ENCODE data around the gene MED25. TPM values are rescaled to one million over a fixed set of nuclear protein-coding genes. Genes with fewer than 3 reads are reported as not detected.

Gene MED25
- polyA plus RNA-seq, 1 of the 3 experiments (the other 2 are of a cell fraction) = 30.2 TPM

GRCh38 chr19:49857061-49857837 is 39.2 kb downstream of the MED25 start:
- Histone ChIP-seq H3K36me3 (replicated peaks in 1 of 2; ENCODE audit: control insufficient read depth in 1 of 2, insufficient read depth in 2 of 2, low read length in 1 of 2) (peaks cover 17 to 49% of the 10 kb centered on the region in 2 experiments), H3K27me3 (ENCODE audit: insufficient read depth) (no peaks in the 10 kb centered on the region), H3K79me2 (ENCODE audit: insufficient read depth) (peaks cover 31% of the 10 kb centered on the region), H3K4me2 (no peak overlapping the region), H3K4me1 (ENCODE audit: control insufficient read depth in 1 of 2, insufficient read depth in 2 of 2, low read depth in 1 of 2, low read length in 1 of 2) (peaks cover 13 to 19% of the 10 kb centered on the region in 2 experiments; a peak in 3 of 4 replicates), H3K4me3 (ENCODE audit: low read depth in 2 of 2, low read length in 1 of 2) (no peak overlapping the region), H3K9me2 (no peaks in the 10 kb centered on the region), H3K9me3 (no peaks in the 10 kb centered on the region), H4K20me1 (ENCODE audit: insufficient read depth) (peaks cover 65% of the 10 kb centered on the region), H3F3A (replicated peaks; ENCODE audit: insufficient read depth) (peaks cover 60% of the 10 kb centered on the region), H3K9ac (no peak overlapping the region), H3K27ac (ENCODE audit: low read depth in 2 of 2, low read length in 1 of 2) (peak overlapping the region in 1 of 2 experiments; percentile 65; a peak in 2 of 4 replicates), H2AFZ (ENCODE audit: low read depth) (no peak overlapping the region)
- ChIA-PET CTCF (no interaction called here), POLR2A (interaction anchor here (1.3 kb wide), 1 partner anchor 12 kb away, joined by 5 read pairs; no protein-coding TSS in a partner anchor)
- 97% methylated on average over 20 of the region's 26 CpGs for whole genome bisulfite sequencing (ENCODE audit: low lambda C conversion rate)
- TF ChIP-seq GABPA (IDR thresholded peaks at IDR 0.05; ENCODE audit: low read depth) = no peak
- TF ChIP-seq ELF1 (IDR thresholded peaks at IDR 0.05) = 0 out of 2 replicates have a peak, but pooled peaks have one; percentile 2
- peak; percentile 40; the same call in 1 of the 2 replicates for TF ChIP-seq ZBTB33 (IDR thresholded peaks at IDR 0.05; ENCODE audit: borderline replicate concordance, low read depth)
- peak; percentile 28 for TF ChIP-seq POLR2AphosphoS5 (IDR thresholded peaks at IDR 0.05; ENCODE audit: low read depth, low read length)
- TF ChIP-seq MAX (IDR thresholded peaks at IDR 0.05; ENCODE audit: low read depth) = no peak
- peak; percentile 18 for TF ChIP-seq PBX3 (IDR thresholded peaks at IDR 0.05)
- TF ChIP-seq JUND (IDR thresholded peaks at IDR 0.05) = no peak
- DNase-seq = peak; percentile 52

GRCh38 chr19:49857838-49858087 is 39.7 kb downstream of the MED25 start:
- H2AFZ ChIP-seq (ENCODE audit: low read depth) = no peak overlapping the region
- H3K27me3 ChIP-seq (ENCODE audit: insufficient read depth) = no peaks in the 10 kb centered on the region
- peaks cover 58% of the 10 kb centered on the region for H3F3A ChIP-seq (replicated peaks; ENCODE audit: insufficient read depth)
- H4K20me1 ChIP-seq (ENCODE audit: insufficient read depth) = peaks cover 62% of the 10 kb centered on the region
- H3K79me2 ChIP-seq (ENCODE audit: insufficient read depth) = peaks cover 27% of the 10 kb centered on the region
- peaks cover 11 to 14% of the 10 kb centered on the region in 2 experiments; a peak in 3 of 4 replicates for H3K4me1 ChIP-seq (ENCODE audit: control insufficient read depth in 1 of 2, insufficient read depth in 2 of 2, low read depth in 1 of 2, low read length in 1 of 2)
- H3K4me3 ChIP-seq (ENCODE audit: low read depth in 2 of 2, low read length in 1 of 2) = no peak overlapping the region
- no peaks in the 10 kb centered on the region for H3K9me3 ChIP-seq
- peaks cover 17 to 51% of the 10 kb centered on the region in 2 experiments for H3K36me3 ChIP-seq (replicated peaks in 1 of 2; ENCODE audit: control insufficient read depth in 1 of 2, insufficient read depth in 2 of 2, low read length in 1 of 2)
- no peak for DNase-seq
- H3K9ac ChIP-seq = no peak overlapping the region
- ChIA-PET CTCF (no interaction called here), POLR2A (interaction anchor here (1.3 kb wide), 1 partner anchor 11 kb away, joined by 5 read pairs; no protein-coding TSS in a partner anchor)
- peak overlapping the region in 1 of 2 experiments; percentile 65; a peak in 2 of 4 replicates for H3K27ac ChIP-seq (ENCODE audit: low read depth in 2 of 2, low read length in 1 of 2)
- H3K9me2 ChIP-seq = no peaks in the 10 kb centered on the region
- WGBS (ENCODE audit: low lambda C conversion rate) = no CpG with 5 or more reads among the region's 5 CpGs
- H3K4me2 ChIP-seq = no peak overlapping the region
- no peak for TF ChIP-seq MAX (IDR thresholded peaks at IDR 0.05; ENCODE audit: low read depth)
- TF ChIP-seq SMC3 (IDR thresholded peaks at IDR 0.05; ENCODE audit: low read depth, low read length) = no peak
- TF ChIP-seq IRF3 (IDR thresholded peaks at IDR 0.05; ENCODE audit: low read depth, low read length) = no peak
- TF ChIP-seq POLR2AphosphoS5 (IDR thresholded peaks at IDR 0.05; ENCODE audit: low read depth, low read length) = no peak
- no peak for TF ChIP-seq EP300 (IDR thresholded peaks at IDR 0.05; ENCODE audit: borderline replicate concordance in 1 of 2, low read depth in 1 of 2, low read length in 1 of 2)
- no peak for TF ChIP-seq RXRA (IDR thresholded peaks at IDR 0.05; ENCODE audit: borderline replicate concordance, low read depth)
- TF ChIP-seq FOXJ3 (CRISPR knock-in tag; IDR thresholded peaks at IDR 0.05) = no peak
- no peak for TF ChIP-seq NRF1 (IDR thresholded peaks at IDR 0.05; ENCODE audit: low read depth, low read length)
- TF ChIP-seq TEAD4 (IDR thresholded peaks at IDR 0.05; ENCODE audit: borderline replicate concordance, insufficient read depth) = no peak
- TF ChIP-seq TCF12 (IDR thresholded peaks at IDR 0.05) = no peak
- TF ChIP-seq CTCF (IDR thresholded peaks at IDR 0.05) = no peak
- no peak for TF ChIP-seq YY1 (IDR thresholded peaks at IDR 0.05; ENCODE audit: low read depth)
- no peak for TF ChIP-seq SIN3A (IDR thresholded peaks at IDR 0.05; ENCODE audit: borderline replicate concordance, low read depth, low read length)
